Measurements from ENCODE around the gene FKBP9. TPM values are rescaled to one million over a fixed set of nuclear protein-coding genes. Genes with fewer than 3 reads are reported as not detected.
A peak's percentile ranks its signal among the peaks of the same experiment; 100 is the strongest.
"Not testable (repeated sequence)": the region's sequence is repeated elsewhere in the genome, so short reads cannot be mapped to it uniquely, and the experiment has no call there.

Gene FKBP9, protein sequence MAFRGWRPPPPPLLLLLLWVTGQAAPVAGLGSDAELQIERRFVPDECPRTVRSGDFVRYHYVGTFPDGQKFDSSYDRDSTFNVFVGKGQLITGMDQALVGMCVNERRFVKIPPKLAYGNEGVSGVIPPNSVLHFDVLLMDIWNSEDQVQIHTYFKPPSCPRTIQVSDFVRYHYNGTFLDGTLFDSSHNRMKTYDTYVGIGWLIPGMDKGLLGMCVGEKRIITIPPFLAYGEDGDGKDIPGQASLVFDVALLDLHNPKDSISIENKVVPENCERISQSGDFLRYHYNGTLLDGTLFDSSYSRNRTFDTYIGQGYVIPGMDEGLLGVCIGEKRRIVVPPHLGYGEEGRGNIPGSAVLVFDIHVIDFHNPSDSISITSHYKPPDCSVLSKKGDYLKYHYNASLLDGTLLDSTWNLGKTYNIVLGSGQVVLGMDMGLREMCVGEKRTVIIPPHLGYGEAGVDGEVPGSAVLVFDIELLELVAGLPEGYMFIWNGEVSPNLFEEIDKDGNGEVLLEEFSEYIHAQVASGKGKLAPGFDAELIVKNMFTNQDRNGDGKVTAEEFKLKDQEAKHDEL
- total RNA-seq, result 119 and 144 TPM in 2 replicates

GRCh38 chr7:32957326-32958045 is at the start of gene FKBP9:
Gene FKBP9, plus strand, starts transcription at chr7:32957440. Its CDS starts 134 bp downstream, at chr7:32957574.
- no peak for DNase-seq (ENCODE audit: low read depth, low spot score)

DNA sequence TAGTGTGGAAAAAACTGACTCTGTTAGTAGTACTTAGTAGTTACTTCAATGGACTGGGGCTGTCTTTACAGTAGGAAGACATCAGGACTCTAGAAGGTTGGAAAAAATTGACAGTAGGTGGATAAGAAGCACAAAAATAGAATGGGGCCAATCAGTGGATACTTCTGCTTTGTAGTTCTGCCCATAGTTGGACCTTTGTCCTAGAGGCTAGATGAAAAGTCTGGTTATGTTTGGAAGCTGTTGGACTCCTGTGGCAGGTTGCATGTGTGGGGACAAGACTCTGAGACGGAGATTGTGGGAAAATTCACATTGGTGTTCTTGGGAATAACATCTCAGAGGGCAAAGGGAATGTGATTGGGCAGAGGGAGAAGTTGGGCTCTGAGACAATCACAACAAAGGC is 47.0 kb upstream of the FKBP9 start:
- DNase-seq (ENCODE audit: low read depth, low spot score), result no peak

DNA sequence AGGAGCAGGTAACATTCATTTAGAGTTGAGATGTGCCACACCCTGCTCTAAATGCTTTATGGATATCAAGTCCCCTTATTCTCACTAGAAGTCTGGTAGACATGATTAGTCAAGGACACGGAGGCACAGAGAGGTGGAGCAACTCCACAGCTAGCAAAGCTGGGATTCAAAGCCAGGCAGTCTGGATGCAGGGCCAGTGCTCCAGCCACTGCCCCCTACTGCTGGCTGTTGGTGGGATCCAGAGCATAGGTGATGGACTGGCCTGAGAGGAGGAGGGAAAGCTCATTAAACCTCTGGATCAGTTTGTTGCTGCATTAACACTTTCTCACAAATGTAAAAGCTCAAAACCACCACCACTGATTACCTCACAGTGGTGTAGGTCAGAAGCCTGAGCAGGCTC is 43.1 kb upstream of the FKBP9 start:
- no peak for DNase-seq (ENCODE audit: low read depth, low spot score)

- no peak for DNase-seq (ENCODE audit: low read depth, low spot score)
These were observed 42.2 kb upstream of the FKBP9 start for GRCh38 chr7:32915041-32915536.

- no peak for DNase-seq (ENCODE audit: low read depth, low spot score)
These were observed 41.2 kb upstream of the FKBP9 start for GRCh38 chr7:32916006-32916405.

DNA sequence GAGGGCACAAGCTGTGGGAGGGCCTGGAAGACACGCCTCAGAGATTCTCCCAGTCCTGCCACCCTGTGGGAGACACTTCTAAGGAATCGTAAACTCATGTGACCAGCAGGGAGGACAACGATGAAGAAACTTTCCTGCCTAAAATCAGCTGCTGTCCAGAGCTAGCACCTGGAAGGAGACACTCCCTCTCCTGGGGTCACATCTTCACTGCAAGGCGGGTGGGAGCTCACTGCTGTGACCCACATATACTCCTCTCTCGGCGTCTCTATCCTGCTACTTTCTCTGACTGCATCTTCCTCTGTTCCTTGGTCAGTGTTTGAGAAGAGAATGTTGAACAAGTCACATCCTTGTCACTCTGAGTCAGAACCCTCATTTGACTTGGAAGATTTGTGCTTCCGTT is 40.2 kb upstream of the FKBP9 start:
- DNase-seq (ENCODE audit: low read depth, low spot score), result not testable (repeated sequence)

- peak; percentile 60 for DNase-seq (ENCODE audit: low read depth, low spot score)
These were observed 35.3 kb upstream of the FKBP9 start for GRCh38 chr7:32921896-32922295.

DNA sequence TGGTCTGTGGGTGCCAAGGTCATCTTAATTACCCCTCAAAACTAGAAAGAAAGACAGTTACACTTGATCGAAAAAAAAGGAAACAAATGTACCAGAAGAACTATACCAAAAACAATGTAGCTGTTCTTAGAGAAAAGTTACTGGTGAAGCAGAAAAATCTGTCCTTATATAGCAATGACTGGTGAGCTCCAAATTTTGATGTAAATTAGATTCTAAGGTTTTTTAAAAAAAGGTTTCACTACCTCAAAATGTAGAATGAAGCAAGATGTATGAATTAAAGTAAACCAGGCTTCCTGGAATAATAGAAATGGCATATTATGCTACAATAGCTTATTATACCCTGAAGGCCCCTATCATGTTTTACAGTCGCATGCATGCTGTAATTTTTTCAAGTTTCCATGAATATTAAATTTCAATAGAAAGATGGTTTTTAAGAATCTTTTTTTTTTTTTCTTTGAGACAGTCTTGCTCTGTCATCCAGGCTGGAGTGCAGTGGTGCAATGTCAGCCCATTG is 28.4 kb upstream of the FKBP9 start:
- DNase-seq (ENCODE audit: low read depth, low spot score), result no peak

DNA sequence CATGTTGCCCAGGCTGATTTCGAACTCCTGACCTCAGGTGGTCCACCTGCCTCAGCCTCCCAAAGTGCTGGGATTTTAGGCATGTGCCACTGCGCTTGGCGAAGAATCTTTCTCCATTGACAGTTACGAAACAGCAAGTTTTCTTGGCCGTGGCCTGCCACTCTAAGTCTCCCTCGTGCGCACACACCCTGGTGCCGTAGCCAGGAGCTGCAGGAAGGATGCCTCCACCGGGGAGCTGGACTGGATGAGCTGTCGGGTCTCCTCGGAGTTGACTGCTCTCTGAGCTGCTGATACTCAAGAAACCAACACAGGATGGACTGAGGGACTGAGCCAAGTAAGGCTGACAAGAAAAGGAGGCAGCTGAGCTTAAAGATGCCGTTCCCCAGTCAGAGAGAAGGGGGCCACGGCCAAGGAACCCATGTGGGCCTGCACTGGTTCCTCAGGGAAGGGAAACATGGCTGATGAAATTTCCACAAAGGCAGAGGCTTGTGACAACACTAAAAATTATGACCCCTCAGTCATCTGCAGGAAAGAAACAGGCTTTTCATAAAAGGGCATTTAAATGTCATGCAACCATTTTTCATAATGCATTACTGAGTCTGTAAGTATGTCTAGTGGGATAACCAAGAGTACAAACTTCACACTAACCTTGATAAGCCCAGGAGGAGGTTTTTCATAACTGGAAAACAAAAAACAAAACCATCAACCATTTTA is 27.7 kb upstream of the FKBP9 start:
- no peak for DNase-seq (ENCODE audit: low read depth, low spot score)

DNA sequence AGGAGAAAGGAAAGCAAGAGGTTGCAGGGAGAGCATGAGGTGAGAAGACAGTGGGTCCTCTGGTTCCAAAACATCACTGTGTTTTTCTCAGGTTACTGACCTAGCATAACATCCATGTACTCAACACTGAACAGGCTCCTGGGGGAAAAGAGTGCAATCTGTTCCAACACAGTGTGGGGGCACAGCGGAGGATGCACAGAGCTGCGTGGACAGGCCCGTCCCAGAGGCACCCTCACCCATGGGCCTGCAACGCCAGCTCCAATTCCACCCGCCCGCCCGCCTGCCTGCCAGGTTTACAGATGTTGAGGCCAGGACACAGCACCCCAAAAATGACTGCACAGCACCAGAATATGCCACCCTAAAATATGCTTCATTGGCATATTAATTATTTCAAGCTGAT is 26.9 kb upstream of the FKBP9 start:
- no peak for DNase-seq (ENCODE audit: low read depth, low spot score)

GRCh38 chr7:32935558-32935957 is 21.7 kb upstream of the FKBP9 start:
- DNase-seq (ENCODE audit: low read depth, low spot score), result no peak

DNA sequence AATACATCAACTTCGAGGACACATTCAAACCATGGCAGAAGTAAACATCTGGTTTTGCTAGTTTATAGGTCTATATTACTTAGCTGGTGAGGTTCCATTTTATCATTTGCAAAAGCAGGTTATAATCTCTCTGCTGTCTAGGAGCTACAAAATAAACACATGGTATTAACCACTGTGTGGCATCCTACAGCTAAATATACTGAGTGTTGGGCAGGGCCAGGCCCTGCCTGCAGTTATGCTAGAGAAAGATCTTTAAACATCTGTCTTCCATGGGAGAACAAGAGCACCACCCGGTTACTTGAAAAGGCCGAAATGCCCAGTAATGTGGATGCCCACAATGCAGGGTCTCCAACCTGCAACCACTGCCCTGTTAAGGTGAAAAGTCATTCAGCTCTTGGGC is 20.6 kb upstream of the FKBP9 start:
- no peak for DNase-seq (ENCODE audit: low read depth, low spot score)

GRCh38 chr7:32937344-32938174 is 19.7 kb upstream of the FKBP9 start:
- no peak for DNase-seq (ENCODE audit: low read depth, low spot score)

DNA sequence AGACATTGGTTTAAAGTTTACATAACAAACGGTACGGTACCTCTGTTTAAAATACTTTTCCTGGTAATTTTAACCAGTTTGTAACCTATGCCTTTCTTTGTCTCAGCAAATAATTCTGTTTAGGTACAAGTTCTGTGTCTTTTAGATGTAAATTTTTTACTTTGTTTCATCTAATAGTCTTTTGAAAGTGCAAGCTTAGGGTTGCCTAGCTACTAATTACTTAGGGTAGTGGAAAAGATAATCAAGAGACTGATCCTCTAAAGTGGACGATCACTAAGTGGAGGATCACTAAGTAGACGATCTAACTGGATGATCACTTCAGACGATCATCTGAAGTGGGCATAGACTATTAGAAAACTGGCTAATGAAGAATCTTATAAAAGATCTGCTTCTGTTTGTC is 16.1 kb upstream of the FKBP9 start:
- no peak for DNase-seq (ENCODE audit: low read depth, low spot score)

- no peak for DNase-seq (ENCODE audit: low read depth, low spot score)
These were observed 15.4 kb upstream of the FKBP9 start for GRCh38 chr7:32941681-32942414.

DNA sequence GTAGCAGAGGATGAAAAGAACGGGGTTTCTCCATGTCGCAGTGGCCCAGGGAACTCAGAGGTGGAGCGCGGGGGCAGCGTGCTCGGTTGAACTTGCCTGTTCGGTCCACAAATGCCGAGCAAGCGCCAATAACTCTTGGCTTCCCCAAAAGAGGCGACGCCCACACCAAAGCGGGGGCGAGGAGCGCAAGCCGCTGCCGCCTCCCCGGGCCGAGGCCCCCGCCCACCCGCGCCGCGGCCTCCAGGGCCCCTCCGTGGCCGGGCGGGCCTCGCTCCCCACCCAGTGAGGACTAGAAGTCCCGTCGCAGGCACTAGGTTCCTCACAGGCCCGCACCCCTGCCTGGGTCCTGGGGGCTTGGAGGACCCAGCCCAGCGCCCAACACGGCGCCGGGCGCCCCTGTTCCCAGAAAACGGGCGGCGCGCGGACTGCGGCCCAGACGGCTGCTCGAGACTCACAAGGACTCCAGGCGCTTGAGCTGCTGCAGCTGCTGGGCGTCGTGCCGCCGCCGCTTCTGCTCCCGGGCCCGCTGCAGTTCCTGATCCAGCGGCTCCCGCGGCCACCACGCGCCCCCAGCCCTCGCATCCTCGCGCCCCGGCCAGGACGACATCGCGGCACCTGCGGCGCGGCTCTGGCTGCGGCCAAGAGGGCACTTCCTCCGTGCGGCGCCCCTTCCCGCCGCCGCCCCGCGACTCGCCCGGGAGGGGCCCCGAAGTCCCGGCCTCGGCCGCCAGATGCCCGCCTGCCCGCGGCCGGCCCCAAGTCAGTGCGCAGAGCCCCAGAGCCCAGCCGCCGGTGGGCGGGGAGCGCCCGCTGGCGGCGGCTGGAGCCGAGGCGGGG is 14.6 kb upstream of the FKBP9 start:
- DNase-seq (ENCODE audit: low read depth, low spot score), result no peak

DNA sequence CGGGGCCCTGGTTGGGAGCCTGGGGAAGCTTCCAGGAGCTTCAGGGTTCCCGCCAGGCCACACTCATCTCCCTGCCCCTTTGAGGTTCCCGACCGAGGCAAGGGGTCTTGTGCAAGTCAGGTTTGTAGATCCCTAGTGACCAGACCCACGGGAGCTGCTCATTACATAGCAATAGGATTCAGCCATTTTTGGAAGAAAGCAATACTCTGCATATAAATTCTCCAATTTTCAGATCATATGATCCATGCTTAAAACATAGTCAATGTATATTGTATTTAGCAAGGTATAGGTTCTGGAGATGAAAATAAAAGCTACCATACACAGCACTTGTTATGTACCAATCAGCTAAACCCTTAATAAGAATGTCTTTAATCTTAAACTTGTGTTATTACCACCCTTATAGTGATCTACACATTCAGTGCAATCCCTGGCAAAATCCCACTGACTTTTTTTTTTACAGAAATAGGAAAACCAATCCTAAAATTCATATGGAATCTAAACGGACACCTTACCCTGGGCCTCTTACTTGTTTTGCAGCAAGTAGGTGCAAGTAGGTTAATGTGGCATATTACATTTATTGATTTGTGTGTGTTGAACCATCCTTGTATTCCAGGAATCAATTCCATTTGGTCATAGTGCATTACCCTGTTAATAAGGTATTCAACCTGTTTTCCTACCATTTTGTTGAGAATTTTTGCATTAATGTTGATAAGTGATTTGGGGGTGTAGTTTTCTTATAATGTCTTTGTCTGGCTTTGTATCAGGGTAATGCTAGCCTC is 13.8 kb upstream of the FKBP9 start:
- no peak for DNase-seq (ENCODE audit: low read depth, low spot score)

DNA sequence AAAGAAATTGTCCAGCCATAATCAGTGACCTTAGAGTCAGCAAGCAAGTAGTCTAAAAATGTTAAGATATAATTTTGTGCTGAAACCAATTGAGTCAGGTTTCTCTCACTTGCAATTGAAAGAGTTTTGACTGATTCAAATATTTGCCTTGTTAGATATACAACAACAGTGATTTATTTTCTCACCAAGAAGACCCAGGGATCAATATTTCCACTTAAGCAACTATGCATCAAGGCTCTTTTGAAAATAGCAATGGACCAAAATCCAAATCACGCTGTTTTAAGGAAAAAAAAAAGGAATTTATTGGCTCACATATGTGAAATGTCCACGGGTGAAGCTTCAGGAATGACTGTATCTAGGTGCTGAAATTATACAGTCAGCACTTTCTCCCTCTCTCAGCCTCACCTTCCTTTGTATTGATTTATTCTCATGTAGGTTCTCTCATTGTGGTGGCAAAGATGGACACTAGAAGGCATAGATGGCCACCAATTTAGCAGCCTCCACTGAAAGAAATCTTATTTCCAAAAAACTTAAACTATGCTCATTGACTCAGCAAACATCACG is 9.7 kb upstream of the FKBP9 start:
- no peak for DNase-seq (ENCODE audit: low read depth, low spot score)
